H9 (cell line): ENCODE measurements around the gene ADPRH. TPM values are rescaled to one million over a fixed set of nuclear protein-coding genes. Genes with fewer than 3 reads are reported as not detected.

Experiments
- DNase-seq: peaks from one replicate; pipeline ENCODE4 v3.0.0-alpha.2; 2017
- H2AFZ ChIP-seq: one replicate; pipeline ENCODE4 v1.6.1; 2013; ENCODE audit warnings: mild to moderate bottlenecking, low read length, control low read depth, moderate library complexity
- H2AK5ac ChIP-seq: 2 replicates; pipeline ENCODE4 v1.6.1; 2013; ENCODE audit warnings: low read length, control low read depth, mixed read lengths; ENCODE audit not compliant: insufficient read length
- H2BK120ac ChIP-seq: one replicate; pipeline ENCODE4 v1.6.1; 2013; ENCODE audit warnings: low read depth, mild to moderate bottlenecking, low read length, control low read depth, inconsistent platforms; ENCODE audit not compliant: poor library complexity, severe bottlenecking
- H2BK12ac ChIP-seq: 2 replicates; pipeline ENCODE4 v1.6.1; 2013; ENCODE audit warnings: low read length, control low read depth, mixed read lengths, low read depth; ENCODE audit not compliant: insufficient read length
- H2BK15ac ChIP-seq: 2 replicates; pipeline ENCODE4 v1.6.1; 2013; ENCODE audit warnings: low read depth, low read length, control low read depth
- H2BK20ac ChIP-seq: one replicate; pipeline ENCODE4 v1.6.1; 2013; ENCODE audit warnings: low read depth, mild to moderate bottlenecking, low read length, control low read depth, inconsistent platforms; ENCODE audit not compliant: poor library complexity, severe bottlenecking
- H2BK5ac ChIP-seq: 2 replicates; pipeline ENCODE4 v1.6.1; 2013; ENCODE audit warnings: low read length, control low read depth, mixed read lengths; ENCODE audit not compliant: insufficient read length
- H3K14ac ChIP-seq: 2 replicates; pipeline ENCODE4 v1.6.1; 2013; ENCODE audit warnings: low read length, control low read depth; ENCODE audit not compliant: insufficient read depth
- H3K18ac ChIP-seq: 2 replicates; pipeline ENCODE4 v1.6.1; 2013; ENCODE audit warnings: low read depth, mild to moderate bottlenecking, mixed read lengths, low read length, control low read depth; ENCODE audit not compliant: insufficient read length
- H3K23ac ChIP-seq: 2 replicates; pipeline ENCODE4 v1.6.1; 2013; ENCODE audit warnings: low read length, control low read depth, mixed read lengths, low read depth; ENCODE audit not compliant: insufficient read length
- H3K23me2 ChIP-seq: 2 replicates; pipeline ENCODE4 v1.6.1; 2013; ENCODE audit warnings: low read depth, mild to moderate bottlenecking, mixed read lengths, low read length, control low read depth; ENCODE audit not compliant: insufficient read length, poor library complexity, severe bottlenecking
- H3K27ac ChIP-seq: 2 replicates; pipeline ENCODE4 v1.5.1; 2013; ENCODE audit warnings: low read length, control low read depth, mixed read lengths, low read depth; ENCODE audit not compliant: insufficient read length
- H3K27me3 ChIP-seq: 2 replicates; pipeline ENCODE4 v1.6.1; 2013; ENCODE audit warnings: low read length, control low read depth, inconsistent platforms; ENCODE audit not compliant: insufficient read depth
- H3K4ac ChIP-seq: 2 replicates; pipeline ENCODE4 v1.6.1; 2013; ENCODE audit warnings: low read depth, mild to moderate bottlenecking, control low read depth, inconsistent platforms, low read length, moderate library complexity
- H3K4me1 ChIP-seq: 2 replicates; pipeline ENCODE4 v1.6.1; 2013; ENCODE audit warnings: low read length, control low read depth, inconsistent platforms; ENCODE audit not compliant: insufficient read depth
- H3K4me2 ChIP-seq: 2 replicates; pipeline ENCODE4 v1.6.1; 2013; ENCODE audit warnings: low read length, control low read depth, mixed read lengths; ENCODE audit not compliant: insufficient read length, insufficient read depth
- H3K56ac ChIP-seq: 2 replicates; pipeline ENCODE4 v1.6.1; 2013; ENCODE audit warnings: low read depth, mild to moderate bottlenecking, mixed read lengths, low read length, control low read depth; ENCODE audit not compliant: insufficient read length
- H3K79me1 ChIP-seq: 2 replicates; pipeline ENCODE4 v1.6.1; 2013; ENCODE audit warnings: low read depth, mild to moderate bottlenecking, moderate library complexity, low read length, control low read depth, inconsistent platforms; ENCODE audit not compliant: insufficient read depth, poor library complexity, severe bottlenecking
- H3K79me2 ChIP-seq: 2 replicates; pipeline ENCODE4 v1.6.1; 2013; ENCODE audit warnings: low read length, control low read depth, inconsistent platforms; ENCODE audit not compliant: insufficient read depth
- H3K9ac ChIP-seq: 2 replicates; pipeline ENCODE4 v1.6.1; 2013; ENCODE audit warnings: low read length, control low read depth, mixed read lengths; ENCODE audit not compliant: insufficient read length; ENCODE audit errors: extremely low read depth
- H3K9me3 ChIP-seq: one replicate; pipeline ENCODE4 v1.6.1; 2013; ENCODE audit warnings: low read depth, low read length, inconsistent platforms; ENCODE audit not compliant: control insufficient read depth
- H3T11ph ChIP-seq: one replicate; pipeline ENCODE4 v1.6.1; 2013; ENCODE audit warnings: mild to moderate bottlenecking, low read length, control low read depth, inconsistent platforms
- H4K20me1 ChIP-seq: one replicate; pipeline ENCODE4 v1.6.1; 2013; ENCODE audit not compliant: control insufficient read depth, insufficient read length, insufficient read depth
- H4K5ac ChIP-seq: 2 replicates; pipeline ENCODE4 v1.6.1; 2013; ENCODE audit warnings: low read depth, mild to moderate bottlenecking, mixed read lengths, low read length, control low read depth; ENCODE audit not compliant: insufficient read length
- H4K8ac ChIP-seq: replicated peaks from 2 replicates; pipeline ENCODE4 v1.6.1; 2013; ENCODE audit warnings: low read length, control low read depth, mixed read lengths, low read depth; ENCODE audit not compliant: insufficient read length
- H4K91ac ChIP-seq: 2 replicates; pipeline ENCODE4 v1.6.1; 2013; ENCODE audit warnings: low read depth, mild to moderate bottlenecking, moderate library complexity, mixed read lengths, low read length, control low read depth; ENCODE audit not compliant: insufficient read length
- H3K27ac Mint-ChIP-seq, 3 experiments: 2 replicates in 2 of 3; 3 replicates in 1 of 3; pipeline ENCODE4 v1.8.0; 2020 to 2021; ENCODE audit warnings: mixed read lengths in 3 of 3, mild to moderate bottlenecking in 1 of 3, moderate library complexity in 1 of 3
- H3K27me3 Mint-ChIP-seq: 2 replicates; pipeline ENCODE4 v1.8.0; 2021; ENCODE audit warnings: low read depth, mild to moderate bottlenecking, moderate library complexity, mixed read lengths
- H3K36me3 Mint-ChIP-seq, 3 experiments: 2 replicates in 2 of 3; 3 replicates in 1 of 3; pipeline ENCODE4 v1.8.0; 2020 to 2021; ENCODE audit warnings: low read depth in 3 of 3, mixed read lengths in 3 of 3; ENCODE audit not compliant: insufficient read depth in 1 of 3
- H3K4me1 Mint-ChIP-seq, 2 experiments: 2 replicates each; pipeline ENCODE4 v1.8.0; 2020; ENCODE audit warnings: mixed read lengths in 2 of 2
- H3K4me3 Mint-ChIP-seq, 2 experiments: 2 replicates in 1 of 2; 3 replicates in 1 of 2; pipeline ENCODE4 v1.8.0; 2020 to 2021; ENCODE audit warnings: mild to moderate bottlenecking in 2 of 2, mixed read lengths in 2 of 2, moderate library complexity in 1 of 2
- H3K9me3 Mint-ChIP-seq, 2 experiments: 2 replicates in 1 of 2; 3 replicates in 1 of 2; pipeline ENCODE4 v1.8.0; 2020; ENCODE audit warnings: mild to moderate bottlenecking in 2 of 2, mixed read lengths in 2 of 2, moderate library complexity in 1 of 2
- WGBS: extraction: QIAGEN DNeasy Blood & Tissue Kit; methylation state at CpG from one replicate; pipeline ENCODE4 v1.1.7; 2013; ENCODE audit warnings: missing lambda C conversion rate, low lambda C conversion rate, mixed read lengths; ENCODE audit not compliant: insufficient read length; ENCODE audit errors: extremely low coverage; 5-methylcytosine and 5-hydroxymethylcytosine counted together
- total RNA-seq: library from RNA; stranded (reverse); gene quantifications from 2 replicates; pipeline ENCODE4 v1.2.1, GENCODE V29; 2021
- TF ChIP-seq, protein P1 (sequence below): fragments of 200-600 bp; sonication (generic); conservative IDR thresholded peaks from 3 replicates; pipeline ENCODE4 v1.8.0; 2021; ENCODE audit warnings: antibody characterized with exemption, mild to moderate bottlenecking

Gene ADPRH
- total RNA-seq, 1 experiment from 2014 or later = 3.1 TPM

DNA sequence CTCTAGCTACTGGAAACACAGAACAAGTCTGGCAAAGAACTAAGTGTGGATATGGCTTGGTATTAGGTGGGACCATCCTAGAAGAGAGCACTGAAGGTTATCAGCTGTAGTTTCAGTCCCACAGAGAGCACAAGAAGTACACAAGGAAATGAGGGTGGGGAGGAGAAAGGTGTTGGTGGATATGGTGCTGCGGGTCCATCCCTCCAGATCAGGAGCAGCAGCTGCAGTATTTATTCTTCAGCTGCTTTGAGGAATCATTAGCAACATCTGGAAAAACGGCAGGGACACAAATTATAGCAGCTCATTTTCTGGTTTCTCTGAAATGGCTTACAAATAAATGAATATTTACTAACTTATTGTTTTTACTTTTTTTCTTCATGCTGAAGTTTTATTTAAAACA is 48.8 kb upstream of the ADPRH start:
- H3K56ac ChIP-seq = no peak overlapping the region
- Mint-ChIP-seq H3K4me1 (peaks cover 2 to 5% of the 10 kb centered on the region in 2 experiments), H3K27ac (no peak overlapping the region; a peak in 1 of 7 replicates), H3K36me3 (peaks cover 0 to 1% (median 0%) of the 10 kb centered on the region in 3 experiments; a peak in 3 of 7 replicates), H3K4me3 (no peak overlapping the region), H3K9me3 (no peaks in the 10 kb centered on the region), H3K27me3 (no peaks in the 10 kb centered on the region)
- H3K23me2 ChIP-seq = no peaks in the 10 kb centered on the region
- WGBS = no CpG with 5 or more reads among the region's 2 CpGs
- H3K79me1 ChIP-seq = no peaks in the 10 kb centered on the region
- H3K4me2 ChIP-seq = no peak overlapping the region
- H3K23ac ChIP-seq = no peak overlapping the region
- no peak overlapping the region for H3K9ac ChIP-seq
- no peak overlapping the region for H2AFZ ChIP-seq
- no peak overlapping the region for H4K8ac ChIP-seq
- H2BK12ac ChIP-seq = no peak overlapping the region
- no peak overlapping the region for H2BK15ac ChIP-seq
- H3K27me3 ChIP-seq = no peaks in the 10 kb centered on the region
- no peak overlapping the region for H3K27ac ChIP-seq
- H3T11ph ChIP-seq = no peak overlapping the region
- no peak overlapping the region for H4K5ac ChIP-seq
- H2BK120ac ChIP-seq = no peak overlapping the region
- H2BK20ac ChIP-seq = no peak overlapping the region
- H3K4ac ChIP-seq = no peak overlapping the region
- no peak overlapping the region for H4K91ac ChIP-seq
- no peaks in the 10 kb centered on the region for H3K9me3 ChIP-seq
- no peak overlapping the region for H2AK5ac ChIP-seq
- H3K14ac ChIP-seq = no peak overlapping the region
- no peak overlapping the region for H2BK5ac ChIP-seq
- DNase-seq = no peak
- no peaks in the 10 kb centered on the region for H3K79me2 ChIP-seq
- no peak overlapping the region for H3K18ac ChIP-seq
- TF ChIP-seq, protein P1, sequence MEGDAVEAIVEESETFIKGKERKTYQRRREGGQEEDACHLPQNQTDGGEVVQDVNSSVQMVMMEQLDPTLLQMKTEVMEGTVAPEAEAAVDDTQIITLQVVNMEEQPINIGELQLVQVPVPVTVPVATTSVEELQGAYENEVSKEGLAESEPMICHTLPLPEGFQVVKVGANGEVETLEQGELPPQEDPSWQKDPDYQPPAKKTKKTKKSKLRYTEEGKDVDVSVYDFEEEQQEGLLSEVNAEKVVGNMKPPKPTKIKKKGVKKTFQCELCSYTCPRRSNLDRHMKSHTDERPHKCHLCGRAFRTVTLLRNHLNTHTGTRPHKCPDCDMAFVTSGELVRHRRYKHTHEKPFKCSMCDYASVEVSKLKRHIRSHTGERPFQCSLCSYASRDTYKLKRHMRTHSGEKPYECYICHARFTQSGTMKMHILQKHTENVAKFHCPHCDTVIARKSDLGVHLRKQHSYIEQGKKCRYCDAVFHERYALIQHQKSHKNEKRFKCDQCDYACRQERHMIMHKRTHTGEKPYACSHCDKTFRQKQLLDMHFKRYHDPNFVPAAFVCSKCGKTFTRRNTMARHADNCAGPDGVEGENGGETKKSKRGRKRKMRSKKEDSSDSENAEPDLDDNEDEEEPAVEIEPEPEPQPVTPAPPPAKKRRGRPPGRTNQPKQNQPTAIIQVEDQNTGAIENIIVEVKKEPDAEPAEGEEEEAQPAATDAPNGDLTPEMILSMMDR = no peak
- H4K20me1 ChIP-seq = no peaks in the 10 kb centered on the region
- H3K4me1 ChIP-seq = no peaks in the 10 kb centered on the region
